ENCODE data around the gene INO80C.

DNA sequence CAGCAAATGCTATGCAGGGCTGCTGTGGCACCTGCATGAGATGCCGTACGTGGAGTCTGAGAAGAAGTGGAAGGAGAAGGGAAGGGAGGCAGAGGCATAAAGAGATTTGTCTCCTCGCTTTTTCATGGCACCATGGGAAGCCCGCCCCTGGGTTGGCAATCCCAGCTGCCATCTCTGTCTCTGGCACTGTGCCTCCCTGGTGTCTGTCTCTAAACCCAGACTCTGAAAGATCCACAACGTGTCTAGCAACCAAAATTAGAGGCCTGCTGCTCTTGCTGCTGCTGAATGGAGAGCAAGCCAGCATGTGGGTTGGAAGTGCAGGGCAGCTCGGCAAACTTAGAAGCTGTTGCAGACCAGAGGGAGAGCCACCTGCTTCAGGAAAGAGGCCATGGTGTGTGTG, 53.1 kb downstream of the INO80C start:
- TF ChIP-seq, protein P1, sequence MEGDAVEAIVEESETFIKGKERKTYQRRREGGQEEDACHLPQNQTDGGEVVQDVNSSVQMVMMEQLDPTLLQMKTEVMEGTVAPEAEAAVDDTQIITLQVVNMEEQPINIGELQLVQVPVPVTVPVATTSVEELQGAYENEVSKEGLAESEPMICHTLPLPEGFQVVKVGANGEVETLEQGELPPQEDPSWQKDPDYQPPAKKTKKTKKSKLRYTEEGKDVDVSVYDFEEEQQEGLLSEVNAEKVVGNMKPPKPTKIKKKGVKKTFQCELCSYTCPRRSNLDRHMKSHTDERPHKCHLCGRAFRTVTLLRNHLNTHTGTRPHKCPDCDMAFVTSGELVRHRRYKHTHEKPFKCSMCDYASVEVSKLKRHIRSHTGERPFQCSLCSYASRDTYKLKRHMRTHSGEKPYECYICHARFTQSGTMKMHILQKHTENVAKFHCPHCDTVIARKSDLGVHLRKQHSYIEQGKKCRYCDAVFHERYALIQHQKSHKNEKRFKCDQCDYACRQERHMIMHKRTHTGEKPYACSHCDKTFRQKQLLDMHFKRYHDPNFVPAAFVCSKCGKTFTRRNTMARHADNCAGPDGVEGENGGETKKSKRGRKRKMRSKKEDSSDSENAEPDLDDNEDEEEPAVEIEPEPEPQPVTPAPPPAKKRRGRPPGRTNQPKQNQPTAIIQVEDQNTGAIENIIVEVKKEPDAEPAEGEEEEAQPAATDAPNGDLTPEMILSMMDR (IDR thresholded peaks at IDR 0.05): no peak
- TF ChIP-seq POLR2A (IDR thresholded peaks at IDR 0.05) (no peak), POLR2AphosphoS5 (IDR thresholded peaks at IDR 0.05) (no peak)
